Measurements from ENCODE around the gene PLIN4.

The PLIN4 gene

DNA sequence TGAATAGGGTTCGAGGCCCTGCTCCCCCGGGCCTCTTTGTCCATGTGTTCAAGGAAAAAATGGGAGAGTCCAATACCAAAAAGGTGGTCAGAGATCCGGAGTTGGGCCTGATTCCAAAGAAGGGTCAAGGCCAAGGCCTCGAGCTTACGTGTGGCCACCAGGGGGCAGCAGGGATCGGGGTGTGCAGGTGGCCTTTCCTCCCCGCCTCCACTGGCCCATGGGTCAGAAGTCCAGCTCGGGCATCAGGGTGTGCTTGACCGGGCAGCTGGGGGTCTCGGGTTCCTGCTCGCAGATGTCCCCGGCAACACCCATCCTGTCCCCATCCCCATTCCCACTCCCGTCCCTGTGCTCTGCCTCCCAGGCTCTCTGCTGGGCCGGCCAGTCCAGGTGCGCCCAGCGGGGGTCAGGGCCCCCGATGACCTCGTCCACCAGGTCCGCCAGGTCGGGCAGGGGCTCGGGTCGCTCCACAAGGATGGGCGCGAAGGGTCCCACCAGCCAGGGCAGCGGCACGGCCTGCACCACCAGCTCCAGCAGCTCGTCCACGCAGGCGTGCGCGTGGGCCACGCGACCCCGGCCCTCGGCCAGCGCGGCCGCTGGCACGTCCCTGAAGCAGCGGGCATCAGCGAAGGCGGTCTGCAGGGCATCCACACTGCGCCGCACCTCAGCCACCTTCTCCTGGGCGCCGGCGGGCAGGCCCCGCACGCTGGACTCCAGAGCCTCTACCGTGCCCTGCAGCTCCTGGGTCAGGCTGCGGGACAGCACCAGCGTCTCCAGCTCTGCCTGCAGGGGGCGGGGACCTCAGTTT, 5.2 kb upstream of the PLIN4 start:
- DNase-seq = no peak

DNA sequence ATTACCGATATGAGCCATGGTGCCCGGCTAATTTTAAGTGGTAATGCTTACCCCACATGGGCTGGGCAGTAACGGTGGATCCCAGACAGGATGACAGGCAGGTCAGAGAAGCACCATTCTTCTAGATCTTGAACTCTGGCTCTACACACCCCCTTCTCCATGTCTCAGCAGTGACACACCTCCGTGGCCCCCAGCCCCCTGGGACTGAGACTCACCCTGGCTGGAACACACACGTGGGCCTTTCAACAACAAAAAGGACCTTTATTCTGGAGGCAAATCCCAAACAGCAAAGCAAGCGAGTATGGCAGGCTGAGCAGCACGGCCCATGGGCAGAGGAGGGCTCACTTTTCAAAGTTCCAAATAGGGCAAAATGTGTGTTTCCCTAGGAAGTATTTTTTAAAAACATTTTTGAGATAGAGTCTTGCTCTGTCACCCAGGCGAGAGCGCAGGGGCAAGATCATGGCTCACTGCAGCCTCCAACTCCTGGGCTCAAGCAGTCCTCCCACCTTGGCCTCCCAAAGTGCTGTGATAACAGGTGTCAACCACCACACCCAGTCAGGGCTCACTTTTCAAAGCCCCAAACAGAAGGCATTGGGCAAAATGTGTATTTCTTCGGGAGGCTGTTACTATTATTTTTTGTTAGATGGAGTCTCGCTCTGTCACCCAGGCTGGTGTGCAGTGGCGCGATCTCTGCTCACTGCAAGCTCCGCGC, 4.2 kb upstream of the PLIN4 start:
- DNase-seq = no peak

DNA sequence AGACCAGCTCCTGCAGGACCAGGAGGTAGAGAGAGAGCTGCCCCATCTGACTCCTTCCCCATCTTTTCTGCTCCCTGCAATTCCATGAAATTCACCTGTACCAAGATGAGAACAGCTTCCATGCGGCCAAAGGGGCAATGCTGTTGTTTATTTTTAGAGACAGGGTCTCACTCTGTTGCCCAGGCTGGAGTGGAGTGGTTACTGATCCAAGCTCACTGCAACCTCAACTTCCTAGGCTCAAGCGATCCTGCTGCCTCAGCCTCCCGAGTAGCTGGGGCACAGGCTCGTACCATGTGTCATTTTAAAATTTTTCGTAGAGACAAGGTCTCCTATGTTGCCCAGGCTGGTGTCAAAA, 3.6 kb upstream of the PLIN4 start:
- no peak for DNase-seq

- DNase-seq = no peak
These were observed 3.0 kb upstream of the PLIN4 start for GRCh38 chr19:4521170-4521887.

DNA sequence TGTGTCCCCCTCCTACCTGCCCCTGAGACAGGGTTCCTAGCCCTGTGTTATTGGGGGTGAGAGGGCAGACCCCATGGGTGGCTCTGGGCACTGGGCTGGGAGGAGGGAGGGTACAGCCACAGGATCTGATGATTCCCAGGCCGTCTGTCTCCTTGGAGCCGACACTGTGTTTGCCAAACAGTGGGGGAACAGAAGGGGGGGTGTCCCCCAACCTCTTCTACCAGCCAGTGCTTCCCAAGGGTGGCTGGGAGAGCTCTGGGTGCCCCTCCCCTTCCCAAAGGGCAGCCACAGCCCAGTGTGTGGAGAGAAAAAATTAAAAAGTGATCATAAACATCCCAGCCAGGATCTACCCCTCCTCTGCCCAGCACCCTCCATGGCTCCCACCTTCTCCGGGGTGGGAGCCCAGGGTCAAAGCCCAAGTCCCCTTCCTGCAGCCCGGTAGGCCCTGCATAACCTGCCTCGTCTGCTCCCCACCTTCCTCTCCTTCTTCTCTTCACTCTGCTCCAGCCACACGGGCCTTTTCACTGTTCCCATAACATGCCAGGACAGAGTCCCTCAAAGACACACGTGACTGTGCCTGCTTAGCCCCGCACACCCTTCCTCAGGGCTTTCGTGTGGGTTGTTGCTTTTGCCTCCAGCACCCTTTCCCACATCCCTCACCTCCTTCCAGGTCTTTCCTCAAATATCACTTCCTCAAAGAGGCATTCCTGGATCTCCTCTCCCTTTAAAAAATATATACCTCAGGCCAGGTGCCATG, 1.4 kb upstream of the PLIN4 start:
- no peak for DNase-seq

- no peak for DNase-seq
These were observed 848 bp upstream of the PLIN4 start for GRCh38 chr19:4519172-4519496.

DNA sequence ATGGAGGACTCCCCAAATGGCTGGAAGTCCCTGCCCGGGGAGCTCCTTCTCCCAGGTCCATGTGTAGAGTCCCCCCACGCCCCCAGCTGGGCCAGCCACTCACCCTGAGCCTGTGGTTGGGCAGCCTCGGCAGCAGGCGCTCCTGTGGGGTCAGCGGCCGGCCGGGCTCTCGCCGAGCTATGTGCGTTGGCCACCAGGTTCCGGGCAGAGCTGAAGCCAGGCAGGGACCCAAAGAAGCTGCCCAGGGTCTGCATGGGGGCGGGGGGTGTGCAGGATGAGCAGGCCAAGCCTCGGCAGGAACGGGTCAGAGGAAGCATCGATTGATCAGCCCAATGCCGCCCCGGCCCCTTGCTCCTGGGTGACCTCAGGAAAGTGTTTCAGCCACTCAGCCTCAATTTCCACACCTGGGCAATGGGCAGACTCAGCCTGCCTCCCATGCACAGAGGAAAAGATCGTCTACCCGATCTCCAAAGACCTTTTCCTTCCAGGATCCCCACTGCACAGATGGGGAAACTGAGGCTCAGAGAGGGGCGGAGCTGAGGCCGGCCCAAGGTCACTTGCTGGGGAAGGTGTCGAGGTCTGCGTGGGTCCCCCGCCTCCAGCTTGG, 732 bp downstream of the PLIN4 start:
- no peak for DNase-seq

- no peak for DNase-seq
These were observed 1.4 kb downstream of the PLIN4 start for GRCh38 chr19:4516939-4517300.

DNA sequence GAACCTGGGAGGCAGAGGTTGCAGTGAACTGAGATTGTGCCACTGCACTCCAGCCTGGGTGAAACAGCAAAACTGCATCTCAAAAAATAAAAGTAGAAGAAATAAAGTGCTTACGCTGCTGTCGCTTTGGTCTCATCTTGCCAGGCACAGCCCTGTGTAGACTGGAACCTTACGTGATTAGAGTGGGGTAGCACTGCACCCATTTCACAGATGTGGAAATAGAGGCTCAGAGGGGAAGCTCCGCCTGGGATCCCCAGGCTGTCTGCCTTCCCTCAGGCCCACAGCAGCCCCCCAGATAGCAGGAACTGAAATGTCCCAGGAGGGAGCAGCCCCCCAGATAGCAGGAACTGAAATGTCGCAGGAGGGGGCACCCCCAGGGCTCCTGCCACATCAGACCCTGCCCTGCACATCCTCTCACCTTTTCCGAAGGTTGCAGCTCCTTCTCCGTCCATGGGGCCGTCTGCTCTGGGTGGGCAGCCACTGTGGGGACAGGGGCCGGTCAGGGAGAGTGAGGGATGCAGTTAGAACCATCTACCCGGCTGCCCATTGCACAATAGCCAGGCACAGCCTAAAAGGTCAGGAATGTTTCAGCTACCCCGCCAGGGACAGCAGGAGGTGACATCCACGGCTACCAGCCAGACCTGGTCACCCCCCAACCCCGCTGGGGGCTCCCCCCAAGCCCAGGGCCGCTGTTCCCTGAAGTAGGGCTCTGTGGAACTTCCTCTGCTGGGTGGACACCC, 1.9 kb downstream of the PLIN4 start:
- DNase-seq = no peak

DNA sequence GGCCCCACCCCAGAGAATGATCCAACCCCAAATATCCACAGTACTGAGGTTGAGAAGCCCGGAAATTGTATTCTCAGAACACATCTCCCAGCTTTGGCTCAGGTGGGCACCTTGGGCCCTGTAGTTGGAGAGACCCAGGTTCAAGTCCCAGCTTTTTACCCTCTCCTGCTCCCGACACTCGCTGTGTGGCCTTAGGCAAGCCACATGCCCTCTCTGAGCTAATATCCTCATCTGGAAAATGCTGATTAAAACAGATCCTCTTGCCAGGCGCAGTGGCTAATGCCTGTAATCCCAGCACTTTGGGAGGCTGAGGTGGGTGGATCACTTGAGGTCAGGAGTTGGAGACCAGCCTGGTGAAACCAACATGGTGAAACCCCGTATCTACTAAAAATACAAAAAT, 2.6 kb downstream of the PLIN4 start:
- DNase-seq = no peak

DNA sequence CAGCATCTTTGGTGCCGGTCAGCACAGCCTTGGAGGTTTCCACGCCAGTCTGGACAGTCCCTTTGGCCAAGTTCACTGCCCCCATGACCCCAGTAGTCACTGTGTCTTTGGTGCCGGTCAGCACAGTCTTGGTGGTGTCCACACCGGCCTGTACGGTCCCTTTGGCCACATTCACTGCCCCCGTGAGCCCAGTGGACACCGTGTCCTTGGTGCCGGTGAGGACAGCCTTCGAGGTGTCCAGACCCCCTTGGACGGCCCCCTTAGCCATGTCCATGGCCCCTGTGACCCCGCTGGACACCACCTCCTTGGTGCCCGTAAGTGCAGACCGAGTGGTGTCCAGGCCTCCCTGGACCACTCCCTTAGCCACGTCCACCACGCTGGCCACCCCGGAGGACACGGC, 5.0 kb downstream of the PLIN4 start:
- no peak for DNase-seq

DNA sequence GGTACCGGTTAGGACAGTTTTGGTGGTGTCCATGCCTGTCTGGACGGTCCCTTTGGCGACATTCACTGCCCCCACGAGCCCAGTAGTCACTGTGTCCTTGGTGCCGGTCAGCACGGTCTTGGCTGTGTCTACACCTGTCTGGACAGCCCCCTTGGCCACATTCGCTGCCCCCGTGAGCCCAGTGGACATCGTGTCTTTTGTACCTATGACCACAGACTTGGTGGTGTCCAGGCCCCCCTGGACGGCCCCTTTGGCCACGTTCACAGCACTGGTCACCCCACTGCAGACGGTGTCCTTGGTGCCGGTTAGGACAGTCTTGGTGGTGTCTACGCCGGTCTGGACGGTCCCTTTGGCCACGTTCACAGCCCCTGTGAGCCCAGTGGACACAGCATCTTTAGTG, 6.2 kb downstream of the PLIN4 start:
- DNase-seq = no peak

DNA sequence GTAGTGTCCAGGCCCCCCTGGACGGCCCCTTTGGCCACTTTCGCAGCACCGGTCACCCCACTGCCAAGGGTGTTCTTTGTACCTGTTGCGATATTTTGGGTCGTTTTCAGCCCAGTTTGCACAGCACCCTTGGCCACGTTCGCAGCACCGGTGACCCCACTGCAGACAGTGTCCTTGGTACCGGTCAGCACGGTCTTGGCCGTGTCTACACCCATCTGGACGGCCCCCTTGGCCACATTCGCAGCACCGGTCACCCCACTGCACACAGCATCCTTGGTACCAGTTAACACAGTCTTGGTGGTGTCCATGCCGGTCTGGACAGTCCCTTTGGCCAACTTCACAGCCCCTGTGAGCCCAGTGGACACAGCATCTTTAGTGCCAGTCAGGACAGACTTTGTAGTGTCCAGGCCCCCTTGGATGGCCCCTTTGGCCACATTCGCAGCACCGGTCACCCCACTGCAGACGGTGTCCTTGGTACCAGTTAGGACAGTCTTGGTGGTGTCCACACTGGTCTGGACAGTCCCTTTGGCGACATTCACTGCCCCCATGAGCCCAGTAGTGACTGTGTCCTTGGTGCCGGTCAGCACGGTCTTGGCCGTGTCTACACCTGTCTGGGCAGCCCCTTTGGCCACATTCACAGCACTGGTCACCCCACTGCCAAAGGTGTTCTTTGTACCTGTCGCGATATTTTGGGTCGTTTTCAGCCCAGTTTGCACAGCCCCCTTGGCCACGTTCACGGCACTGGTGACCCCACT, 6.8 kb downstream of the PLIN4 start:
- no peak for DNase-seq

- DNase-seq = no peak
These were observed 7.6 kb downstream of the PLIN4 start for GRCh38 chr19:4510435-4511255.

- DNase-seq = no peak
These were observed 9.6 kb downstream of the PLIN4 start for GRCh38 chr19:4508698-4509097.

GRCh38 chr19:4507804-4508203, 10.5 kb downstream of the PLIN4 start:
- no peak for DNase-seq

DNA sequence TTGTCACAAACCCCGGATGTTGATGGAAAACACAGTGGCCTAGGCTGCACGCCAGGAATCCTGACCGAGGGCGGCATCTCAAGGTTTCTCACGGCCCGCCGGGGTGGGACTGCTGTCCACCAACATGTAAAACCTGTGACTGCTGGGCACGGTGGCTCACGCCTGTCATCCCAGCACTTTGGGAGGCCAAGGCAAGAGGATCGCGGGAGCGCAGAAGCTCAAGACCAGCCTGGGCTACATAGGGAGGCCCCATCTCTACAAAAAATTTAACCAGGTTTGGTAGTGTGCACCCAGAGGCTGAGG, 11.2 kb downstream of the PLIN4 start:
- no peak for DNase-seq

- no peak for DNase-seq
These were observed 11.7 kb downstream of the PLIN4 start for GRCh38 chr19:4506449-4507149.

DNA sequence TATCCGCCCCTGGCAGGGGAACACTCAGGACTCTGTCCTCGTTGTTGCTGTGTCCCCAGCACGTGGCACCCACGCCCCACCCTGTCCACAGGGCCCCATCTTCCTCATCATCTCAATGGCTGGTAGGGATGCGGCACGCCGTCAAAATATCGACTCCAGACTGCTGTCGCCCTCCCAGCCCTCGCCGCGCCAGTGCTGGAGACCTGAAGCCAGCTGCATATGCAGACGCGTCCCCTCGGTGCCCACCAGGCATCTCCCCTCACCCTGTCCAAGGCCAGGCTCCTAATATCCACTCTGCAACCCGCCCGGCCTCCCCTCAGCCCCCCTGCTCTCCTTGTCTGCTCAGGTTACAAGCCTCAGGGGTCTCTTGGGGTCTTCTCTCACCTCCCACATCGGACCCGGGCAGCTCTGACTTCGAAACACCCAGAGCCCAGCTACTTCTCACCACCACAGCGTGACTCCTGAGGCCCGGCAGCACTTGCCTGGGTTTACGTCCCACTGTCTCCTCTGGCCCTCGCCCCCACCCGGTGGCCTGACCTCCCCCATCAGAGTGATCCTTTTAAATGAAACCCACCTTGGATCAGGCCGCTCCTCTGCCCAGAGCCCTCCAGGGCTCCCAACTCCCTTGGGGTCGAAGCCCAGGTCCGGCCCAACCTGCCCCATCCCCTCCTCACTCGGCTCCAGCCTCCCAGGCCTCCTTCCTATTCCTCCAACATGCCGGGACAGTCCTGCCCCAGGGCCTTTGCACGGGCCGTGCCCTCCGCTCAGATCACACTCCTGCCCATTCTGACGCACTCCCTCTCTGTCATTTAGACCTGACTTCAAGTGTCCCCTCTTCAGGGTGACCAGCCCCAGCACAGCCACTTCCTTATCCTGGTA, 12.5 kb downstream of the PLIN4 start:
- DNase-seq = no peak
